Raji (cell line): ENCODE data around the gene XRCC5.

Experiments used
- POLR2A ChIP-seq: IDR thresholded peaks from 2 replicates; pipeline ENCODE4 v1.6.1; 2011; ENCODE audit warnings: low read depth, low read length, control low read depth; ENCODE audit not compliant: insufficient read depth

XRCC5 gene

DNA sequence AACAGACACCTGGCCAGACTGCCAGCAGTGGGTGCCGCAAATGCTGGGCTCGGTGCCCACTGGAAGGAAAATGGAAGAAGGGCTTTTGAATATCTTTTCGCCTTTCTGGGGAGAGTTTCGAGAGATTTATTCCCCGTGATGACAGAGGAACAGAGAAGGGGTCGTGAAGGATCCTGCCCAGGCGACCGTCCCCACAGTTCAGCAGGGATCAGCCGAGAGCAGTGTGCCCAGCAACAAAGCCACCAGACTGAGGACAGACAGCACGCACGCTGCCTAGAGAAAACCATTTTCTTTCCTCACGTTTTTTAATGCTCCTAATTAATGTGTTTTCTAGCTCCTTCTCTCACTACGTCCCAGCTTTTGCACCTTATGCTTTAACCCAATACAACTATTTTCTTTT lies 47.7 kb downstream of the XRCC5 start:
- TF ChIP-seq POLR2A: no peak

DNA sequence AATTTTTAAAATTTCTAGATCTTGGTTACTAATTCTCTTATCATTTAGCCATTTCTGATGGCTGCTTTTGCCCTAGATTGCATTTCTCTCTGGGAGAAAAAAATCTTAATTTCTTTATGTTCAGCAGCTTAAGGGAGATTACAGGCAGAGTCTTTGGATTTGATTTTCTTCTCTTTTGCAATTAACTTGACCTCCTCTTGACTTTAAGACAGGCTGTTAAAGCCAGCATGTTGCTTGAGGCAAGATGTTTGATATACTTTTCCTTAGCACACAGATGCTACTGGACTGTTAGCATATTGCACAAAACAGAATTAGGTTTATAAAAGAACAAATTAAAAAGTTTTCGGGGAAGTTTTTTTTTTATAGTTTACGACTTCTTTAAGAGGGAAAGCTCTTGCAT lies 50.0 kb downstream of the XRCC5 start:
- TF ChIP-seq POLR2A: no peak

DNA sequence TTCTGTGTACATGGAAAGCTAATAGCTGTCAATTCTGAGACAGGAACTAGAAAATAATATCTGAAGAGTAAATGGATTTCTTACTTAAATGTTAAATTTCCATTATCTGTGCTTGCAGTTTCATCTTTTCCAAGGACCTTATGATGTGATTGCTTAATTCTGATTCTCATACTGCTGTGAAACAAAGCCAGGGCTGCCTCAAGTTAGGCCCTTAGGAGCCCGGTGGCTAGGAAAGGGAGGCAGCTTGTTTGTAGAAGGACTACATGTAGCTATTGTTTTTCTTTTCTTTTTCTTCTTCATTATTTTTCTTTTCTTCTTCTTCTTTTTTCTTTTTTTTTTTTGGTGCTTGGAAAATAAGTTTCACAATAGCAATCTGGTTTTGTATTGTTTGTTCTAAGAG lies 50.5 kb downstream of the XRCC5 start:
- TF ChIP-seq POLR2A: no peak

- no peak for TF ChIP-seq POLR2A
These were observed 51.6 kb downstream of the XRCC5 start for GRCh38 chr2:216160786-216161185.

DNA sequence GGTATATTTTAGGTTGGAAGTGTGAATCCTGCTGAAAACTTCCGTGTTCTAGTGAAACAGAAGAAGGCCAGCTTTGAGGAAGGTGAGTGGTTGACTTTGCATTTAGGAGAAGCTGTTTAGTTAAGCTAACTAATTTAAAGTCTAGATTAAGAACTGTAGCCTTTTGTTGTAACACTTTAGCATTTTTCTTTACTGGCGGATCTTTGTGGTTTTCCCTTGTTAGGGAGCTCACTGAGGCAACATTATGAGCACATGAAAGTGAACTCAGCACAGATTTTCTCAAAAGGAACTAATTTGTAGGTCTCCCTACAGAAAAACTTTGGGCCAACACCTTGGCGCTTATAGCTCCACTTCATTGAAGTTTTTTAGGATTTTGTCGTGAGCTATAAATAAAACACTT lies 52.8 kb downstream of the XRCC5 start:
- TF ChIP-seq POLR2A: no peak

GRCh38 chr2:216163518-216163917 lies 54.4 kb downstream of the XRCC5 start:
- TF ChIP-seq POLR2A: no peak

DNA sequence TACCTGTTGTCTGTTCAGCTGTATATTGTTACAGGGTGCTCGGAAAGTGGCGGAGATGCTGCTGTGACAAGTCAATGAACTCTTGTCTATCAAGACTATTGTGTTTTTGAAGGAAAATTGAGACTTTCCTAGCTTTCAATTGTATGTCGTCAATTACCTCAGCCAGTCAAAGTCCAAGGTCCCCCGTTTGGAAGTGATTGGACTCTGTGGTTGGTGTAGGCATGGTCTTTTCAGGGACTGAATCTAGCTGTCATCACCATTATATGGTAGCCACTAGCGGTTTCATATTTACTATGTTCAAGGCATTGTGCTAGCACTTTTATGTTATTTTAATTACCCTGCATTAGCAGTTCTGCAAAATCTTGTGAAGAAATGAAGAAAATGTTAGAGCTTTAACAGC lies 54.9 kb downstream of the XRCC5 start:
- no peak for TF ChIP-seq POLR2A

- no peak for TF ChIP-seq POLR2A
These were observed 55.4 kb downstream of the XRCC5 start for GRCh38 chr2:216164576-216164975.

DNA sequence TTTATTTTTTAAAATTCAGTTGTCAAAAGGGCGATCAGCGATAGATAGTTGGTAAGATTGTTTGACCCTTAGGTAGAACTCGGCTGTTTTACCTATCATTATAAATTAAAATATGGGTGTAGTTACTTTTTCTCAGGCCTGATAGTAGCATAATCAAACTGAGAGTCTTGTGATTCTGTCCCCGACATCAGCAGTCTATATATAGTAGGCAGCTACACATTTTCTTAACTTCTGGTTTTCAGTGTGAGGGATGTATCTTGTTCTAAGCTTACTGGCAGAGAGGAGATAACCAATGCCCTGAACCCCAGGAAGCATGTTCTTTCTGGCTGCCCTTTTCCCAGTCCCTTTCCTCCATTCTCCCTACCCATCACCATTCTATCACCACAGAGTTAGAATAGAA lies 56.6 kb downstream of the XRCC5 start:
- TF ChIP-seq POLR2A: no peak

- no peak for TF ChIP-seq POLR2A
These were observed 59.9 kb downstream of the XRCC5 start for GRCh38 chr2:216169087-216169486.

GRCh38 chr2:216170076-216170763 lies 61.1 kb downstream of the XRCC5 start:
- TF ChIP-seq POLR2A: no peak

DNA sequence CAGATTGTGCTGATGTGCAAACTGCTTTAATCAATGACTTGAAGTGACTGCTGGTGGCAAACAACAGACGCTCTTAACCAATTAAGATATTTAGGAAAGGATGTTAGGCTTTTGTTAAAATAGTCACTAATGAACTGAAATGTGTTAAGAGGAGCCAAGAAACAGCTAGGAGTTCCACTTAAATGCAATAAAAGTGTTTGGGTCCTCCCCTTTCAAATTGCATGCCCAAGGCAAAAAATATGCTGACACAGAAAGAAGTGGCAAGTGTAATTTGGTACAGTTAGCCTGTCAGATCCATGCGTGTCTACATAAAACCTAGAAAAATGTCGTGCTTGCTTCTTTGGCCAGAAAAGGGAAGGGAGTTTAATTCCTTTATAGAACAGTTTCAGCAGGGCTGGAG lies 61.9 kb downstream of the XRCC5 start:
- TF ChIP-seq POLR2A: no peak

DNA sequence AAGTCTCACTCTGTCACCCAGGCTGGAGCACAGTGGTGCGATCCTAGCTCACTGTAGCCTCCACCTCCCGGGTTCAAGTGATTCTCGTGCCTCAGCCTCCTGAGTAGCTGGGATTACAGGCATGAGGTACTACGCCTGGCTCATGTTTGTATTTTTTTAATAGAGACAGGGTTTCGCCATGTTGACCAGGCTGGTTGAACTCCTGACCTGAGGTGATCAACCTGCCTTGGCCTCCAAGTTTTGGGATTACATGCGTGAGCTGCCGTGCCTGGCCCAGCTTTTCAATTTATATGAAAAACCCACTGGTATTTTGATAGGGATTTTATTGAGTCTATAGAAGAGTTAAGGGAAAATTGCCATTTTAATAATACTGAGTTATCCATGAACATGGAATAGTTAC lies 63.3 kb downstream of the XRCC5 start:
- TF ChIP-seq POLR2A: no peak

GRCh38 chr2:216179015-216179414 lies 69.9 kb downstream of the XRCC5 start:
- no peak for TF ChIP-seq POLR2A

GRCh38 chr2:216181351-216181750 lies 72.2 kb downstream of the XRCC5 start:
- no peak for TF ChIP-seq POLR2A

DNA sequence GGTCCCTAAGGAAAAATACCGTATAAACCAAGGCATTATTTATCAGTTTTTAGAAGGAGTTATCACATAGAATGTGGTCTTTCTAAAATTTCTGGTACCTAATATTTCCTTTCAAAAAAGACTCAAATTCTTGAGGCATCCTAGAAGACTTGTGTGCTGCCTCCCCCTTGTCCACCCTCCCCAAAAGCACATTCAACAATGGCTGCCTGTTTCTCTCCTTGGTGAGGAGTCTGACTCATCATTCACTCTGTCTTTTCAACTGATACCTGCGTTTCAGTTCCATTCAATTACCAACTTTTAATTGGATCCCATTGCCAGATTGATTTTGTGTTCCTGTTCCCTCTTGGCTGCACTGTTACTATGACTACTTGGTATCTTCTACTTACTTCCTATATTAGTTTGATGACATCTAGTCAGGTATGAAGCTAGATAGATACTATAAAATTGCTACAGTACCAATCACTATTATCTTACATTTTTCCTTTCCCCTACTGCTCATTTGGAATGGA lies 72.9 kb downstream of the XRCC5 start:
- no peak for TF ChIP-seq POLR2A

DNA sequence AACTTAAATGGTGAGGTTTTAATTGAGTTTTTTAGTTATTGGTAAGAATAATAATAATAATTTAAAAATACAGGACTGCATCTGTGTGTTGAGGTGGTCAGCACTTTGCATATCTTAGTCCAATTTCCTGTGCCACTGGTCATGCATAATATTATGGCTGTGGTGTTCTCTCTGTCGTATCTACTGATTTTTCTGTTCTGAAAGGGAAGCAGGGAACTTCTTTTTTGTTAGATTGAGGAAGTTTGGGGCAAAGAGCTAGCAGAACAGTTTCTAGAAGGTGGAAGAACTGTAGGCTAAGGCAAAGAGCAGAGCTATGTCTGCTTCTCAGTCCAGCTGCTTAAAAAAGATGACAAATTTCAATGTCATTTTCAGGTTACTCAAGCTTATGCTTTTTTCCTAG lies 74.3 kb downstream of the XRCC5 start:
- no peak for TF ChIP-seq POLR2A

- TF ChIP-seq POLR2A: no peak
These were observed 79.4 kb downstream of the XRCC5 start for GRCh38 chr2:216188559-216188850.

DNA sequence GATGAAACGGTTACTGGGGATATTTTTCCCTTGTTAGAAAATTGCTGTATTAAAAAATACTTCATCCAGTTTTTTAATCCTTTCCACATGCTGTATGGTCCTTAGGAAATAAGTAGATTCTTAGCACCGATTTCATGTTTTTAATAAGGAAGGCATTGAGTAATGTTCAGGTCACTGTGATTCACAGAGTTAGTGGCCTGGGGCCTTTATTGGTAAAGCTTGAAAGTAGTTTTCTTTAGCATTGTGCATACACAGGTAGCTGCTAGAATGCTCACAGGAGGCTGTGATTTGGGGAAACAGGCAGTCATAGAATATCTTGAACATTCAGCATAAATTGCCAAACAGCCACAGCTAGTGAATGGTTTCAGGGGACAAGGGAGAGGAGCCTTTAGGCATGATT lies 79.8 kb downstream of the XRCC5 start:
- no peak for TF ChIP-seq POLR2A
